Activated CD8-positive, alpha-beta T cell treated with anti-CD3 and anti-CD28 coated beads, Interleukin-2, amount 10 ng/mL, durations not matched to agents 7 days and 5 days (primary cell): ENCODE measurements around the gene PTPN3. TPM values are rescaled to one million over a fixed set of nuclear protein-coding genes. Genes with fewer than 3 reads are reported as not detected.

Experiments
- ATAC-seq: fragments of 150-1000 bp; cut with Tn5 transposase; one replicate; pipeline ENCODE4 v1.10.0; 2021; ENCODE audit warnings: moderate library complexity
- CTCF ChIA-PET: fragments of 350-600 bp; sonication (Branson Sonifier 250); formaldehyde crosslinking; loops from one replicate; lab custom pipeline; 2021; ENCODE audit warnings: antibody characterized with exemption; lab: Charles Lee
- POLR2A ChIA-PET: fragments of 350-600 bp; sonication (Branson Sonifier 250); formaldehyde crosslinking; loops from one replicate; lab custom pipeline; 2021; ENCODE audit warnings: antibody characterized with exemption; lab: Charles Lee
- DNase-seq: peaks from one replicate; pipeline ENCODE4 v3.0.0-alpha.2; 2020
- H3K27ac Mint-ChIP-seq: one replicate; pipeline ENCODE4 v1.8.0; 2021; ENCODE audit warnings: mild to moderate bottlenecking, mixed read lengths
- H3K27me3 Mint-ChIP-seq: one replicate; pipeline ENCODE4 v1.8.0; 2021; ENCODE audit warnings: low read depth, mixed read lengths
- H3K36me3 Mint-ChIP-seq: one replicate; pipeline ENCODE4 v1.8.0; 2021; ENCODE audit warnings: low read depth, mixed read lengths
- H3K4me1 Mint-ChIP-seq: one replicate; pipeline ENCODE4 v1.8.0; 2021; ENCODE audit warnings: low read depth, mixed read lengths
- H3K4me3 Mint-ChIP-seq: one replicate; pipeline ENCODE4 v1.8.0; 2021; ENCODE audit warnings: mild to moderate bottlenecking, mixed read lengths
- H3K9me3 Mint-ChIP-seq: one replicate; pipeline ENCODE4 v1.8.0; 2022; ENCODE audit warnings: mixed read lengths; ENCODE audit not compliant: insufficient read depth
- total RNA-seq, 2 experiments: library from RNA; stranded (reverse); gene quantifications; one replicate each; pipeline ENCODE4 v1.2.3, GENCODE V29; 2021

The PTPN3 gene
- total RNA-seq, 2 experiments from 2014 or later, result 0.03 TPM; not detected in 1

- POLR2A ChIA-PET, result interaction anchor here (0.6 kb wide), 1 partner anchor 345 kb away, joined by 3 read pairs; no protein-coding TSS in a partner anchor
- no peak overlapping the region for H3K4me3 Mint-ChIP-seq
Measured at GRCh38 chr9:109428854-109429253, 69.3 kb downstream of the PTPN3 start.

DNA sequence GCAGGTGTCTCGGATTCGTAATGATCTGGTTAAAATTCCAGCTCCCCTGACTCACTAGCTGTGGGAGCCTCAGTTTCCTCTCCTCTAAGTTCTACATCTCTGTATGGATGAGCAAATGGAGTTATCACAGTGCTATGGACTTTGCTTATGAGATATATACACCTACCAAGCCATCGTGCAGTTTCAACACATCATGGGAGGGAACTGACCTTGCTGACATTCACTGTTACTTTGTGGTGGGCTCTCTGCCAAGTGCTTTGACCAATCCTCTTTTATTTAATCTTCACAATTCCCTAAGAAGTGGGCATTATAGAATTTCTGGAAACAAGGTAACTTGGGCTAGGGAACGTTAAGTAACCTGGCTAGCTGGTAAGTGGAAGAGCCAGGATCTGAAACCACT lies 70.2 kb downstream of the PTPN3 start:
- no peaks in the 10 kb centered on the region for H3K4me1 Mint-ChIP-seq
- no peak overlapping the region for H3K4me3 Mint-ChIP-seq
- peaks cover 14% of the 10 kb centered on the region for H3K27me3 Mint-ChIP-seq
- H3K36me3 Mint-ChIP-seq, result no peaks in the 10 kb centered on the region
- DNase-seq, result no peak
- H3K27ac Mint-ChIP-seq, result no peak overlapping the region
- no peaks in the 10 kb centered on the region for H3K9me3 Mint-ChIP-seq
- no peak for ATAC-seq
- ChIA-PET POLR2A (no interaction called here), CTCF (interaction anchor here (1.7 kb wide), 1 partner anchor 12 kb away, joined by 9 read pairs; no protein-coding TSS in a partner anchor)

More at GRCh38 chr9:109428854-109429253, 69.3 kb downstream of the PTPN3 start:
- peaks cover 14% of the 10 kb centered on the region for H3K27me3 Mint-ChIP-seq
- no peaks in the 10 kb centered on the region for H3K36me3 Mint-ChIP-seq
- ATAC-seq (no peak), DNase-seq (no peak)
- H3K27ac Mint-ChIP-seq, result no peak overlapping the region
- no peaks in the 10 kb centered on the region for H3K4me1 Mint-ChIP-seq
- CTCF ChIA-PET, result interaction anchor here (0.7 to 1.7 kb wide), 2 partner anchors 11 to 39 kb away, joined by 4 to 9 read pairs; no protein-coding TSS in a partner anchor
- no peaks in the 10 kb centered on the region for H3K9me3 Mint-ChIP-seq

GRCh38 chr9:109426626-109427402 lies 71.3 kb downstream of the PTPN3 start:
- H3K27me3 Mint-ChIP-seq, result peaks cover 14% of the 10 kb centered on the region
- no peaks in the 10 kb centered on the region for H3K4me1 Mint-ChIP-seq
- DNase-seq (no peak), ATAC-seq (no peak)
- ChIA-PET CTCF (no interaction called here), POLR2A (no interaction called here)
- H3K27ac Mint-ChIP-seq, result no peak overlapping the region
- H3K4me3 Mint-ChIP-seq, result no peak overlapping the region
- H3K36me3 Mint-ChIP-seq, result no peaks in the 10 kb centered on the region
- no peaks in the 10 kb centered on the region for H3K9me3 Mint-ChIP-seq

DNA sequence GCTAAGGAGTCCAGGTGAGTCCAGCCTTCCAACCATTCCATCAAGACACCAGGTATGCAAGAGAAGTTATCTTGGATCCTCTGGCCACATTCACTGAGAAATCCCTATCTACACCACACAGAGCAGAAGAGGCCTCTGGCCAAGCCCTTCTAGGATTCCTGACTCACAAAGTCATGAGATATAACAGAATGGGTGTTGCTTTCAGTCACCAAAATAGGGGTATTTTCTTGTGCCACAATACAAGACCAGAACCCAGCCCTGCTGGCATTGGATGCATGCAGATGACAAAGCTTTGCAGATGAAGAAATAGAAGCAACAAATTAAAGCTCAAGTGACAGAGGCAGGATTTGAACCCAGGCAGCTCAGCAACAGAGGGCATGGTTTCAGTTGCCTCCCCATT lies 73.5 kb downstream of the PTPN3 start:
- Mint-ChIP-seq H3K4me1 (no peaks in the 10 kb centered on the region), H3K27me3 (peaks cover 14% of the 10 kb centered on the region)
- CTCF ChIA-PET, result interaction anchor here (1.0 to 1.2 kb wide), 2 partner anchors 16 to 46 kb away, joined by 3 to 4 read pairs; no protein-coding TSS in a partner anchor

GRCh38 chr9:109423877-109424276 lies 74.2 kb downstream of the PTPN3 start:
- Mint-ChIP-seq H3K4me3 (no peak overlapping the region), H3K27me3 (peaks cover 14% of the 10 kb centered on the region), H3K27ac (no peak overlapping the region), H3K9me3 (no peaks in the 10 kb centered on the region), H3K36me3 (no peaks in the 10 kb centered on the region), H3K4me1 (peaks cover 2% of the 10 kb centered on the region)
- ATAC-seq, result no peak
- ChIA-PET CTCF (interaction anchor here (1.2 kb wide), 1 partner anchor 46 kb away, joined by 4 read pairs; no protein-coding TSS in a partner anchor), POLR2A (no interaction called here)
- no peak for DNase-seq

More for the DNA sequence above, 73.5 kb downstream of the PTPN3 start:
- Mint-ChIP-seq H3K36me3 (no peaks in the 10 kb centered on the region), H3K9me3 (no peaks in the 10 kb centered on the region), H3K27ac (no peak overlapping the region), H3K4me3 (no peak overlapping the region)
- DNase-seq (no peak), ATAC-seq (no peak)
- POLR2A ChIA-PET, result interaction anchor here (0.8 kb wide), 1 partner anchor 130 kb away, joined by 3 read pairs; no protein-coding TSS in a partner anchor

DNA sequence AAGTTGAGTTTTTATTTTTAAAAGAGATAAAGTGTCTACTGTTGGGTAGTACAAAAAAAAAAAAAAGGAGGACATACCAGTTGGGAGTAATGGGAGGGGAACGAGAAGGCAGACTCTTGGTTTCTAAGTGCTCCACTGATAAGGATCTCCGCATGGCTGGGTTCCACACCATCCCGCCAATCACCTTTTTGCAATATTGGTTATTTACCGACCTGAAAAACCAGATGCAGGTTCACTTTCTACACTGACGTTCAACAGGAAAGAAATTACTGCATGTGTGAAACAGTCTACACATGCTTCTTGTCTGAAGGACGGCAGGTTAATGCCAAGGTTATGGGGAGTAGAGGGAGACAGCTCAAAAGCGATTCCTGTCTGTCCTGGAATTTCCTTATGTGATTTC lies 75.5 kb downstream of the PTPN3 start:
- Mint-ChIP-seq H3K4me3 (no peak overlapping the region), H3K9me3 (no peaks in the 10 kb centered on the region), H3K36me3 (no peaks in the 10 kb centered on the region), H3K4me1 (peaks cover 11% of the 10 kb centered on the region), H3K27ac (no peak overlapping the region), H3K27me3 (peaks cover 8% of the 10 kb centered on the region)
- ChIA-PET POLR2A (no interaction called here), CTCF (interaction anchor here (0.9 to 1.8 kb wide), 4 partner anchors 11 to 47 kb away, joined by 4 to 7 read pairs (median 6); no protein-coding TSS in a partner anchor)
- ATAC-seq, result no peak
- DNase-seq, result no peak

DNA sequence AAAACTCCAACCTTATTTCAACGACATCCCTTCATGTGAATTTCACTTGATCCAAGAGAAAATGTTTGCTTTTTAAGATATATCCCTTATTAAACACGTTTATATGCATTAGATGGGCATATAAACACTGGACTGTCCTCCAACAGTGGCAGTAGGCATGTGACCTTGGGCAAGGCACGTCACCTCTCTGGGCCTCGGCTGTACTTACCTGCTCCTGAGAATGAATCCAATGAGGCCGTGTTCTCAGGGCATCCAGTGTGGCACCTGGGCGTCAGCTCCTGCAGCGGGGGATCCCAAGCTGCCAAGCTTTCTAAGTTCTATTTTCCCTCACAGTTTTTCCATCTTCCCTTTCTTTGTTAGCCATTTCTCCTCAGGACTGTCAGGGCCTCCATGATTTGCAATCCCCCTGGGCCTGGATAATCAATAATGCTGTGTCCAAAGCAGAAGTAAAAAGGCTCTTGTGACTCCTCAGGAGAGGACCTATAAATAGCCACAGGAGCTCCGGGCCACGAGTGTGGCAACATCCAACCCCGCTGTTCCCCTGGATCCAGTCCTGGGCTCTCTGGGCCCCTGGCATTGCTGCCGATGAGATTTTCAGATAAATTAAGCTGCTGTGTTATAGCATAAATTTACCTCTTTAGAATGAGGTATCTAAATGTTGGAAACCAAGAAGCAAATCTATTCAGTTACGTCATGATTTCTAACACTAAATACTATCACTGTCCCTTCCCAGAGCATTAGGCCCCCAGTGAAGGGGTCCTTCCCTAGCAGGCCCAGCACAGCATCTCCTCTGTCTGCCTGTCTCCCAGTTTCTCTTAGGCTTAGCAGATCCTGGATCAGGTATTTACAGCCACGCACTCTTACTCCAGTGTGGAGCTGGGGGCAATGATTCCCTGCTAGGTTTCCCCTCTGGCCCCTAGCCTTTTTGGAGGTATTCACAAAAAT lies 76.8 kb downstream of the PTPN3 start:
- ChIA-PET CTCF (interaction anchor here (1.6 to 3.8 kb wide), 4 partner anchors 9 to 19 kb away, joined by 6 to 21 read pairs (median 6); no protein-coding TSS in a partner anchor), POLR2A (no interaction called here)
- Mint-ChIP-seq H3K27ac (no peak overlapping the region), H3K4me1 (peaks cover 18% of the 10 kb centered on the region), H3K4me3 (no peak overlapping the region), H3K36me3 (no peaks in the 10 kb centered on the region), H3K9me3 (no peaks in the 10 kb centered on the region), H3K27me3 (no peaks in the 10 kb centered on the region)
- DNase-seq (no peak), ATAC-seq (no peak)

- ChIA-PET CTCF (interaction anchor here (1.0 to 3.8 kb wide), 5 partner anchors 8 to 50 kb away, joined by 3 to 21 read pairs (median 6); no protein-coding TSS in a partner anchor), POLR2A (no interaction called here)
- Mint-ChIP-seq H3K27ac (no peak overlapping the region), H3K36me3 (no peaks in the 10 kb centered on the region), H3K4me1 (peaks cover 28% of the 10 kb centered on the region), H3K27me3 (peaks cover 8% of the 10 kb centered on the region), H3K4me3 (no peak overlapping the region), H3K9me3 (no peaks in the 10 kb centered on the region)
- no peak for DNase-seq
- ATAC-seq, result no peak
Measured at GRCh38 chr9:109419531-109419930, 78.6 kb downstream of the PTPN3 start.

DNA sequence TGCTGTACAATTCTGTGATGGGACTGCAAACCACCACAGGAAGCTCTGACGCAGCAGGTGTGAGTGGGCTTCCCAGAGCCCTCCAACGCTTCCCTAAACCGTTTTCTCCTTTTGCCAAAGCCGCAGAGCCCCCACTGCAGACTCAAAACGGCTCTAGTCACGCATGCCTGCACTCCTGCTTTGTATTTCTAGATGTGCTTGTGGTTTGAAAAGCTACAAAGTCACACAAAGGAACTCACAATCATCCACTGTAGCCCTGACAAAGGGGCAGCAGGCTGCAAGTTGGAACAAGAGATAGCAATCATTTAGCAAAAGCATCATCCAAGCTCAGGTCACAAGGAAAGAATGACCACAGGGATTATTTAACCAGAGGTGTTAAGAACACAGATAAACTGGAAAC lies 79.3 kb downstream of the PTPN3 start:
- peaks cover 8% of the 10 kb centered on the region for H3K27me3 Mint-ChIP-seq
- ChIA-PET CTCF (interaction anchor here (1.8 to 3.8 kb wide), 2 partner anchors 9 to 21 kb away, joined by 8 to 21 read pairs; no protein-coding TSS in a partner anchor), POLR2A (no interaction called here)
- no peaks in the 10 kb centered on the region for H3K36me3 Mint-ChIP-seq
- no peak overlapping the region for H3K4me3 Mint-ChIP-seq
- DNase-seq (no peak), ATAC-seq (no peak)
- H3K9me3 Mint-ChIP-seq, result no peaks in the 10 kb centered on the region
- H3K27ac Mint-ChIP-seq, result no peak overlapping the region
- peaks cover 30% of the 10 kb centered on the region for H3K4me1 Mint-ChIP-seq

DNA sequence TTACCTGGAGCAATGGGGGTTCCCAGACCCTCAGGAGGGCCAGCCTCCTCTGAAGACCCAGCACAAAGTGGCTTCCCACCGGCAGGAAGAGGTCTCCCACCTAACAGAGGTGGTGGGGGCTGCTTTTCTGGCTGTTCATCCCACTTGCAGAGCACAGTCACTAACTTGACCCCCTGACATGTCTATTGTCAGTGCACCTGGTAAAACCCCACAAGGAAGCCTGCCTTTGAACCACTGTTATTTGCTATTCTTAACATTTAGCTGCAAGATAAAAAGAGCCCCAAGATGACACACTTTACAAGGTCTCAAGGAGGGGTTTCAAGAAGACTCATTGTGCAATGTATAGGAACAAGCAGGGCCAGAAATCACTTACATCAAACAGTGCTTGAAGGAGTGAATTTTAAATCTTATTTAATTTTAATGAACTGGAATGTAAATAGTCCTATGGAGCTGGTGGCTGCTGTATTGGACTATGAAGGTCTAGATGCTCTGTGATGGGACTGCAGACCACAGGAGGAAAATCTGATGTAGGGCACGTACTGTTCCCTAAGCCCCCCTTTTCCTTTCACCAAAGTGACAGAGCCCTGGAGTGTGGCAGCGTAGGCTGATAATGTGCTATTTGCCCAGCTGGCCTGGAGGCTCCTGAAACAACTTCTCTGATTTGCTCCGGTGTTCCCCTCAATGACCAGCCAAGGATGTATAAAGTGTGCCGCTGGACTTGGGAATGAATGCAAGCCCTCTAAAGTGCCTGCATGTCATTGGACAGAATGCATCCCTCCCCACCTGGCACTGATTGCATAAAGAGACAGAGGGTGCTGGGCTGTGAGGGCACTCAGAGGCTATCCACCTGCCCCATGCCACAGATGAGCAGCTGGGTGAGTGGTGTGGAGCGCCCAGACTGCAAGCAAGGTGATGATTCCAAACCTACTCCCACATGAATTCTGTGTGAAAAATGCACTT lies 80.2 kb downstream of the PTPN3 start:
- H3K9me3 Mint-ChIP-seq, result no peaks in the 10 kb centered on the region
- ChIA-PET CTCF (interaction anchor here (0.9 to 3.8 kb wide), 4 partner anchors 8 to 22 kb away, joined by 3 to 21 read pairs (median 6); no protein-coding TSS in a partner anchor), POLR2A (interaction anchor here (1.0 kb wide), 1 partner anchor 30 kb away, joined by 3 read pairs; no protein-coding TSS in a partner anchor)
- peaks cover 30% of the 10 kb centered on the region for H3K4me1 Mint-ChIP-seq
- peak overlapping the region; percentile 15 for H3K4me3 Mint-ChIP-seq
- peaks cover 11% of the 10 kb centered on the region for H3K27me3 Mint-ChIP-seq
- no peak for DNase-seq
- no peak for ATAC-seq
- H3K27ac Mint-ChIP-seq, result peak overlapping the region; percentile 47
- H3K36me3 Mint-ChIP-seq, result no peaks in the 10 kb centered on the region
